Measurements from ENCODE around the gene PTRH2.

Gene PTRH2

DNA sequence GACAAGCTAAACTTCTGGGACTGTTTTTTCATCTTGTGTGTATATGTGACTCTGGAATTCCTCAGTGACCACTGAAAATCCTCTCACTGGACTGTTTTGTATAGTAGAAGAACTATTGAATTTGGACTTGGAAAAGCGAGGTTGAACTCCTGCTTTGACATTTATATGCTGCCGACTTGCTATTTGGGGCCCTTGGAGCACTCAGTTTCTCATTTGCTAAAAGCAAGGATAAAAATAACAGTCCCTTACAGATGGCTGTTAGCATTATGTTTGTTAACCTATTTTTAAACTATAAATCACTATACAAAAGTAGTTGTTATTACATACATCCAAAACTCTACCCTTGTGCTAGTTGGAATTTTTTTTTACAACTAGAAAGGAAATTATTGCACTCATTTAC is 9.2 kb upstream of the PTRH2 start:
- DNase-seq, result no peak

DNA sequence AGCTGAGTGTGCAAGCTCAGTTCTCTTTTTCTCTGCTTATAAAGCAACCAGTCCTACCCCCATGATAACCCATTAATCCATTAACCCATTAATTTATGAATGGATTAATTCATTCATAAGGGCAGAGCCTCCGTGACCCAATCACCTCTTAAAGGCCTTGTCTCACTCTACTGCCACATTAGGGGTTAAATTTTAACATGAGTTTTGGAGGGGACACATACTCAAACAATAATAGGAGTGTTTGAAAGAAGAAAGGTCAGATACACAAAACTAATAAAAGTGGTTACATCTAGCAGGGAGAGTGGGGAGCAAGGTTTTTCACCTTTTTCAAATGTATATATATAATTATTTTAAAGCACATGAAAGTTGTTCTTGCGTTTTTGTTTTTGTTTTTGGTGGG is 7.0 kb upstream of the PTRH2 start:
- DNase-seq, result no peak

GRCh38 chr17:59712862-59713261 is 5.6 kb upstream of the PTRH2 start:
- no peak for DNase-seq

DNA sequence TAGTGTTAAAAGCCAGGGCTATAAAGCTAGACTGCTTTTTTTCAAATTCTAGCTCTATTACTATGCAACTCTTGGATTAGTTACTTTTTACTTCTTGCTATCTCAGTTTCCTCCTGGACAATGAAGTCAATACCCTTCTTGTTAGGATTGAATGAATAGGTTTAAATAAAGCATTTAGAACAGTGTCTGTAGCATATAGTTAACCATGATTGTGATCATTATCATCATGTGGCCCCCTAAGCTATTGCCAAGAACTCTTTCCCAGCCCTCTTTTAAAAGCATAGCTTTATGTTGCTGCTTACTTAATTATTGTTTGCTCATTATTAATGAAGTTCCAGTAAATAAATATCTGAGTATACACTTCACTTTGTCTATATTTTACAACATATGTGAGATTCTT is 4.7 kb upstream of the PTRH2 start:
- DNase-seq, result no peak

GRCh38 chr17:59707971-59708430 is 771 bp upstream of the PTRH2 start:
- no peak for DNase-seq

DNA sequence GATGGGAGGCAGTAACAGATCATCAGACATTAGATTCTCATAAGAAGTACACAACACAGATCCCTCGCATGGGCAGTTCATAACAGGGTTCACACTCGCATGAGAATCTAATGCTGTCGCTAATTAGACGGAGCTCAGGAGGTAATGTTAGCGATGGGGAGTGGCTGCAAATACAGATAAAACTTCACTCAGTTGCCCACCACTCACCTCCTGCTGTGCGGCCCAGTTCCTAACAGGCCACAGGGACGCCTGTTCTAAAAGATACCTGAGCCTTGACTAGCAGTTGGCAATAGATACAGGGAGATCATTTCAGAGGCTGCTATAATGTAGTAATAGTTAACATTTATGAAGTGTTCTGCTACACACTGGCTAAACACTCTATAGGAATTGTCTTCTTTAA is 4.9 kb downstream of the PTRH2 start:
- no peak for DNase-seq

- DNase-seq, result no peak
These were observed 7.4 kb downstream of the PTRH2 start for GRCh38 chr17:59699786-59700185.

DNA sequence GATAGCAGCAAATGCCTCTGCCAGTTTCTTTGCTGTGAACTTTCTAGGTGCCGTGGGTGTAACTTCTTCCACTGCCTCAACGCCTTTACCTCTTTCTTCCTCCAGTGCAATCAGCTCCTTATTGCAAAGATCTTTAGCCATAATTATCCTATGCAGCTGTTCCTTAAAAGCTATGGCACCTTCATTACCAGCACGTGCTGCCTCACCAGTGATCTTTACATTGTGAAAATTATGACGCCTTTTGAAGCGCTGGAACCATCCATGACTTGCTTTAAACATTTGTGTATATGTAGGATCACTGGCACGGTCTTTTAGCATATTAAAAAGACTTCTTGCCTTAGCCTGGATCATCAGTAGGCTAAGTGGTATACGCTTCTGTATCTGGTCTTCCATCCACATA is 8.0 kb downstream of the PTRH2 start:
- no peak for DNase-seq

DNA sequence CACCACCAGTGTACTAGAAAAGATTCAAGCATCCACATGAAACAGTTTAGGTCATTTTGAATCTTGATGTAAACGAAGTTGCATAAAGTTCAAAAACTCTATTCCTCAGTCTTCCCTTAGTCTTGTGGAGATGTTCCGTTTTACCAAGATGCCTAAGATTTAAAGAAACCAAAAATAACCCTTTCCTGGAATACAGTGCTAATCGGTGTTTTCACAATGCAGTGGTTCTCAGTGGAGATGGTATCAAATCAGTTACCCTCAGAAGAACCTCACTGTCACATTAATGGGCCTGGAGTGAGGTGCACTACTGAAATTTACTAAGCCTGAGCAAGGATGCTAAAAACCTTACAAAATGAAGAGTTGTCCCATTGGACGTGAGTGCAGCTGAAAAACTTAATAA is 9.1 kb downstream of the PTRH2 start:
- no peak for DNase-seq

GRCh38 chr17:59696682-59697277 is 10.4 kb downstream of the PTRH2 start:
- DNase-seq, result no peak

DNA sequence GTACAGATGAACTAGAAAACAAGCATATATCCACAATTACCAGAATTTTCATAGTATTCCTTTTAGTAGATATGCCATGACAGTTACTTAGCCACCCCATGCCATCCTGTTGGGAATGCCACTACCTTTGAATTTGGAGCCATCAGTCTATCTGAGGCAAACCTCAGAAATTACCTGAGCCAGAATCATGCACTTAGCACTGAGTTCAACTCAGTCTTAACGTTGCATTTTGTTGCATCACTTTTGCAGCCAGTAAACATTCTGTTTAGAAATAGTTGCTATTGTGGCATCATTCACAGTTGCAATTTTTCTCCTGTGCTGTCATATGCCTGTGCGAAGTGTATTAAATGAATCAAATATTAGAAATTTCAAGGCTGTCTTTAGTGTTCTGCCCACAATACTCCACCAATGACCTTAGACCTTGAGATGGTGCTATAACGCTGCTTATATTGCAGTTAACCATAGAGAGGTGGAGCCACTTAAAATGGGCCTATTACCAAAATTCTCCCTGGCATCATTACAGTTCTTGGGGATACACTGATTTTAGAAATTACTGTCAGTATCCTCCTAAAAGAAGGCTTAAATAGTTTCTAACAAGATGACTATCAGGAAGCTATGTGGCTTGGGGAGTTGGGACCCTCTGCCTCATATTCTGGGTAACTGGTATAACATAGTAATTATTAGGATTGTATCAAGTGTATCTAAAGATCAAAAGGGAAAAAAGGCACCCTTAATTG is 11.1 kb downstream of the PTRH2 start:
- no peak for DNase-seq

DNA sequence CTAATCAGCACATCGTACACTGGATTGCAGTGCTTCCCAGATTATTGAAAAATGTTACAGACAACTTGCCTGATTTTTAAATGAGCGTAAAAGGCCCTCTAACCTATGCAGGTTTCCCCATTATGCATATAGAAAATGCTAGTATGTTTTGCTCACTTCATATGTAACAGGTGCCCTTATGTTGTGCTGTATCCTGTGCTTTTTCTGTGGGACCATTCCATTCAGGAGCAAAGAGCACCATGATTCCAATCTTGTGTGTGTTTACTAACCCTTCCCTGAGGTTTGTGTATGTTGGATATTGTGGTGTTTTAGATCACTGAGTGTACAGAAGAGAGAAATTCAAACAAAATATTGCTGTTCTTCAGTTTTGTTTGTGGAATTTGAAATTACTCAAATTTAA is 12.9 kb downstream of the PTRH2 start:
- DNase-seq, result no peak

DNA sequence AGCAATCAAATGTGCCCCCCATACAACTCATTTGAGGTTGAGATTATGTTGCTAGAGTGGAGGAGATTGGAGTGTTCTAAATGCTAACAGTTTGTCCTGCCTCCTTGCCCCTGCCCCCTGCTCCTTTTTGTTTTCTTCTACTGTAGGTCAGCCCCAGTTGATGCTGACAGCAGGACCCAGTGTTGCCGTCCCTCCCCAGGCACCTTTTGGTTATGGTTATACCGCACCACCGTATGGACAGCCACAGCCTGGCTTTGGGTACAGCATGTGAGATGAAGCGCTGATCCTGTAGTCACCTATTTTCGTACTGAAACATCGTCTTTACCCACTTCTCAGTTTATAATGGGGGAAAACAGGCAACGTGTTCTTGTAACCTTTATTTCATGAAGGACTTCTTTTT is 13.6 kb downstream of the PTRH2 start:
- no peak for DNase-seq

- no peak for DNase-seq
These were observed 18.7 kb downstream of the PTRH2 start for GRCh38 chr17:59688496-59688895.

DNA sequence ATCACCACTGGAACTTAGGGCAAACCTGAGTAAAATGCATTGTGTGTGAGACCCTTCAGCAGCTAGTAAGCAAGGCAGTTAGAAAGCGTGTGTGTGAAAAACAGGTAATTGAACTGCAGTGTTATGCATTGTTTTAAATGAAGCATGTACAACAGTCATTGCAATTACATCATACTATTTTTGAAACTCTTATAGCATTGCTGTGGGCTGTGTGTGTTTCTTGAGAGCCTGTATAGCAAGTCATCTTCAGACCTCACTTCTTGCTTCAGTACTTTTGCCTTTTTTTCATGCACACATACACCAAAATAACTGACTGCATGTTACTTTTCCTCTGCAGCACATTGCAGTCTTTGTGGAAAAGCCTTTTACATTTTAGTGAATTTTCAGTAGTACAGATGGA is 19.2 kb downstream of the PTRH2 start:
- DNase-seq, result no peak

- DNase-seq, result no peak
These were observed 22.3 kb downstream of the PTRH2 start for GRCh38 chr17:59684967-59685366.

- DNase-seq, result no peak
These were observed 23.9 kb downstream of the PTRH2 start for GRCh38 chr17:59683283-59683682.

GRCh38 chr17:59680314-59680713 is 26.9 kb downstream of the PTRH2 start:
- DNase-seq, result no peak

DNA sequence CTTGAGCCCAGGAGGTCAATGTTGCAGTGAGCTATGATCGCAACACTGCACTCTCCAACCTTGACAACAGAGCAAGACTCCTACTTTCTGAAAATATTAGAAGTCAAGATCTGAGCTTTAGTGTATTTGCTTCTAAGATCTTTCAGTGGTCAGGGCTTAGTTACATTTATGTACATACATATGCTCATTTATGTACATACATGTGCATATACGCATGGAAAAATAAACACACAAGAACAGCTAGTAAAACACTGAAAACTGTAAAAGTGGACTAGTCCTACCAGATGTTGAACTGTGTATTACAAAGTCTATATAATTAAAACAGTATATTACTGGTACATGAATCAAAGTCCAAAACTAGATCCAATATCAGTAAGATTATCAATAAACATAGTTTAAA is 28.3 kb downstream of the PTRH2 start:
- no peak for DNase-seq

GRCh38 chr17:59676716-59677115 is 30.5 kb downstream of the PTRH2 start:
- DNase-seq, result no peak

DNA sequence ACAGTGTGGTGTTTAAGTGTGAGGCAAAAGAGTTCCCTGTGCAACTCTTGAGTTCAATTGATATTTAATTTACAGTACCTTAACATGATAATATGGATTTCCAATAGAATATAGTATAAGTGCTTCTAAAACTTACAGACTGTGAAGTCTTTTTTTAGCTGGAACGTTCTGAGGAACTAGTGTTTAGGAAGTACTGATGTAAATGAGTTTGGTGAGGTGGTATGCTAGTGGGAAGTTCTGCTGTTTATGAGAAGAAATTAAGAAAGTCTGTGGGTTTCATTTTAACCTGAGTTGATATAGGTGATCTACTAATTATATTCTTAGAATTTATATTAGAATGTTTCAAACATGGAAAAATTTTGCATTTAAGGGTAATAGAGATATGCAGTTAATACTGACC is 32.0 kb downstream of the PTRH2 start:
- no peak for DNase-seq

GRCh38 chr17:59671386-59671785 is 35.8 kb downstream of the PTRH2 start:
- DNase-seq, result no peak

- no peak for DNase-seq
These were observed 37.3 kb downstream of the PTRH2 start for GRCh38 chr17:59669944-59670343.

DNA sequence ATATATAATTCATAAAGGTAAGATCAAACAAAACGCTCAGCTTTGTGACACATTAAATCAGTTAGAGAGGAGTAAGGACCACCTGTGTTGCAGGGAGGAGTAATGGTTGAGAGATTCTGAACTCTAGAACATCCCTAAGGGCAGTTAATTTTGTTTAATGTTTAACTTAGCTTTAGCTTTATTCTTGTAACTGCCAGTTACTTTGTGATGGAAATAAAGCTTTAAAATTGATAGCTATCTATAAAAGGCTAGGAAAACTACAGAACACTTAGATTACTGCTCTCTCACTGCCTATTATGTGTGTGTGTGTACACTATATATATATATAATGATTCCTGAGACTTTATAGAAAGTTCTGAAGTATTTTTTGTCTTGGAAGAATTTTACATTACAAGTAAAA is 37.8 kb downstream of the PTRH2 start:
- DNase-seq, result no peak

DNA sequence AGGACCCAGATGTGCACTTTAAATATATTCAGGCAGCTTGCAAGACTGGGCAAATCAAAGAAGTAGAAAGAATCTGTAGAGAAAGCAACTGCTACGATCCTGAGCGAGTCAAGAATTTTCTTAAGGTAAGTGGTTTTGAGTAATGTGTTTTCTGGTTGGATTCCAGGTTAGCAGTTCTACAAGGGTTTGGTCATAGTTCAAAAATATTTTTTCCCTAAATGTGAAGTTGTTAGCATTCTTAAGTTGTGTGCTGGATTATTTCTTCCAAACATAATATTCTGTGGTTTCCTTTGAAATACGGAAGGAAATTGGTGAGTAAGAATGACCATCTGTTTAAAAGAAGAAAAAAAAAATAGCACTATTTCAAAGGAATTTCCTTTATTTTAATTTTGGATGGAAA is 38.4 kb downstream of the PTRH2 start:
- no peak for DNase-seq
